Left cardiac atrium (tissue), 4 donors: Measurements from ENCODE around the gene MRPL24. TPM values are rescaled to one million over a fixed set of nuclear protein-coding genes. Genes with fewer than 3 reads are reported as not detected.
A peak's percentile ranks its signal among the peaks of the same experiment; 100 is the strongest.

ENCODE experiments used
- ATAC-seq, 2 donors: fragments of 200-7000 bp; cut with Tn5 transposase; one replicate each; pipeline ENCODE4 v1.9.1; 2020; ENCODE audit warnings: mild to moderate bottlenecking in 2 of 2, moderate library complexity in 2 of 2
- DNase-seq: peaks from one replicate; pipeline ENCODE4 v3.0.0-alpha.2; 2020
- intact Hi-C, 2 donors: fragments of 100-400 bp; cut with DNase I; formaldehyde crosslinking; loops; one replicate each; pipeline versions ENCODE4 v1.14.1 to v1.15.1; 2022 to 2023
- long read RNA-seq: library from polyadenylated mRNA; unstranded; transcript quantifications from one replicate; pipeline ENCODE4 v2.0.0, GENCODE V29; 2021
- total RNA-seq, 2 donors: library from RNA; stranded (reverse); fragmentation: NEBNext Ultra II Directional; extraction: Animal tissue kit (Norgen Biotek cat#: 25700); gene quantifications; one replicate each; pipeline ENCODE4 v1.2.1, GENCODE V29; 2021
- donor health status: DM: no; HTN: yes; CAD: no.
- donor health status: DM: no; HTN: yes; CAD: no; lungs with severe emphysema.
- donor health status: DM: yes; HTN: yes; CAD: no.
- donor health status: Dilated cardiomyopathy.

Gene MRPL24
- 10 to 100 TPM; 62.9 to 74.0 TPM for total RNA-seq
- long read RNA-seq, transcript MRPL24-201 (6 exons, 883 nt): major isoform, 7 of 13 reads
- long read RNA-seq, partial matches to known transcripts: 0 of 13 reads
- long read RNA-seq, other reads (novel, unspliced or antisense): 3 of 13 reads

- peak; percentile 96 for DNase-seq
- peak; percentile 95 for ATAC-seq
- intact Hi-C loops: no loop called here
These were observed at the start of gene MRPL24 for GRCh38 chr1:156740741-156741480. TSS of gene MRPL24 (minus strand) at chr1:156741088. CDS start at chr1:156738704, 2,384 bp downstream.

DNA sequence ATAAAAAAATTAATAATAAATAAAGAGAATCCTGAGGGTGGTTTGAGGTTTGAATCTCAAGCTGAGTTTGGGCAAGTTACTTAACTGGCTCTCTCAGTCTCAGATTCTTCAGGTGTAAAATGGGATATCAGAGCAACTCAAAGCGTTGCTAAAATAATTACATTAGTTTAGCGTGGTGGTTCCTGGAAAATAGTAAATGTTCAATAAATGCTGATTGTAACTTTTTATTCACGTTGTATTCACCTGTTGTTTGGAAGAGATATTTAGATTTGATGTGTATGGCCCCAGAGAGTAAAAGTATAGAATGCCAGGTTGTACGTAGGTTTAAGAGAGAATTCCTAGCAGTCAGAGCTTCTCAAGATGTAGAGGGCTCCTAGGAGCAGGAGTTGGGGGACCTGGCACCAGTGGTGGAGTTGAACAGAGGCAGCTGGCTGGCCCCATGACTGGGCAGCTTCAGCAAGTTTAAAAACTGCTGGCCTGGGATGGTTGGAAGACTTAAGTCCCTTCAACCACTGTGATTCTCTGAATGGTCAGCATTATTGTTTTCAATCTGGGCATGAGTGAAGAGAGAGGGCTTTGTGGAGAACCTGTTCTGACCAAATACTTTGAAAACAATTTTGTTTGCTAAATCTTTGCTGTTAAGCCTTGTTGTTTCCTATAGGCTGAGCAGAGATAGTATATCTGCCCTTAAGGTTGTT is 48.9 kb upstream of the MRPL24 start:
- ATAC-seq: no peak
- DNase-seq: no peak
- intact Hi-C loops: no loop called here

GRCh38 chr1:156788136-156788535 is 47.2 kb upstream of the MRPL24 start:
- DNase-seq (no peak), ATAC-seq (no peak)
- intact Hi-C loops: no loop called here

GRCh38 chr1:156786640-156787039 is 45.8 kb upstream of the MRPL24 start:
- no peak for DNase-seq
- intact Hi-C loops: no loop called here

DNA sequence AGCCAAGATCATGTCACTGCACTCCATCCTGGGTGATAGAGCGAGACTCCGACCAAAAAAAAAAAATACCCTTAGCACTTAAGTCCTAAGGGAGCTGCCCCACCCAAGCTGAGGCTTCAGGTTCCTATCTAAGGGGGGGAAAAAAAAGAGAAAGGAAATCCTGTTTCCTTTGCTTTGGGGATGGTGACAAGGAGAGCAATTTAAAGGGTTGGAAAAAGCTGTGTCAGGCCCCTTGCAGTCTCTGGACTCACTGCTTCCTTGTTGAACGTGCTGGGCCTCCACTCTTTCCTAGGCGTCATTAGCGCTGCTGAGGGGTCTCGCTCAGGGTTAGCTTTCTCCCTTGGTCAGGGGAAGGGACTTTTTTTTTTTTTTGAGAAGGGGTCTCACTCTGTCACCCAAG is 44.6 kb upstream of the MRPL24 start:
- no peak for DNase-seq
- no peak for ATAC-seq
- intact Hi-C loops: no loop called here

More at GRCh38 chr1:156786640-156787039, 45.8 kb upstream of the MRPL24 start:
- no peak for ATAC-seq

DNA sequence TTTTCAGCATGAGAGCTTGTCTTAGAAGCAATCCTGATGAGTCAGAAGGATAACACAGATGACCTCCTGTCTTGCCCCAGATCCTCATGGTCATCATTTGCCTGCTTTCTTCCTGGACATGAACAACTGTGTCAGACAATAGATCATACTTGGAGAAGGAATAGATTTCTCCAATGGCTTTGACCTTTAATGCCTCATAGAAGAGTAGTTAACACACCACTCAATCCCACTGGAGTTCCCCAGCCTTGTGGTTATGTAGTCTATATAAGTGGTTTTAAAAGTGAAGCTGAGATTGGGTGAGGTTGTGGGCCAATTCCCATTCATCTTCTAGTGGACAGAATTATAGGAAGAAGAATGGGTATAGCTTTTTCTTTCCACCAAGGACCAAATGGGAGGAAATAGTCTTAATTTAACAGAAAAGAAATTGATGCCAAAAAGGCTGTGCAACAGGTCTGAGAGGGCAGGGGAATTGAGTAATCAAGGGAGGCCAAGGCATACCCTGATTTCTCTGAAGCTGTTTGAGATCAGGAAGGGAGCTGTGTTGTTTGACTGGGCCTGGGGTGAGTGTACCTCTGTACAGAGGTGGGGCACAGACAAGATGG is 40.8 kb upstream of the MRPL24 start:
- intact Hi-C loops: no loop called here
- peak in 1 of 2 donors; percentile 79 for ATAC-seq
- DNase-seq: no peak

DNA sequence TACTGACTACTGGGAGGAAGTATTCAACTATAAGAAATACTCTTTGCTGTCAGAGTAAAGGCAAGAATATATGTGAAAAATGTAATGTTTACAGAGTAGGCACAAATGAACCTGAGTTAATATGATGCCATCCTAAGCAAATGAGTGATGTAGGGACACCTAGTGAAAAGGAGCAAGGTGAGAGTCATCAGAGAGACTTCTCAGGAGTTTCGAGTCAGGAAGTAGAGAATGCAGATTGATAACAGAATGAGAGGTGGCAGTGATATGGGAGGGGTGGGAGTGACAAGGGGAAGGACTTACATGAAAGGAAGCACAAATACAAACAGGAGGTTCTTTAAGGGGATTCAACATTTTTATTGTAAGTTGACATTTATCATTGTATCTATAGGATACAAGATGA is 36.7 kb upstream of the MRPL24 start:
- intact Hi-C loops: no loop called here
- DNase-seq (no peak), ATAC-seq (no peak)

- ATAC-seq: no peak
- intact Hi-C loops: no loop called here
- no peak for DNase-seq
These were observed 36.1 kb upstream of the MRPL24 start for GRCh38 chr1:156776942-156777341.

- ATAC-seq (no peak), DNase-seq (no peak)
- intact Hi-C loops: no loop called here
These were observed 34.9 kb upstream of the MRPL24 start for GRCh38 chr1:156775799-156776198.

DNA sequence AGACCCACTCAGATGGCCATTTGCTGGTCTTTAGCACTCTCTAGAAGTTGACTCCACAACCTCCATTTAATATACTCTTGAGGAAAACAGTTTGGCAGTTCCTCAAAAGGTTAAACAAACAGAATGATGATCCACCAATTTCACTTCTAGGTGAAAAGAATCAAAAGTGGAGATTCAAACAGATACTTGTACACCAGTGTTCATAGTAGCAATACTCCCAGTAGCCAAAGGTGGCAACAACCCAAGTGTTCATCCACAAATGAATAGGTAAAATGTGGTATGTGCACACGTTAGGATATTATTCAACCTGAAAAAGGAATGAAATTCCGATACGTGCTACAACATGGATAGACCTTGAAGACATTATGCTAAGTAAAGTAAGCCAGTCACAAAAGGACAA is 32.7 kb upstream of the MRPL24 start:
- intact Hi-C loops: no loop called here
- DNase-seq (no peak), ATAC-seq (no peak)

- intact Hi-C loops: no loop called here
- DNase-seq (peak; percentile 56), ATAC-seq (peak; percentile 58 to 63)
These were observed 32.0 kb upstream of the MRPL24 start for GRCh38 chr1:156772728-156773497.

DNA sequence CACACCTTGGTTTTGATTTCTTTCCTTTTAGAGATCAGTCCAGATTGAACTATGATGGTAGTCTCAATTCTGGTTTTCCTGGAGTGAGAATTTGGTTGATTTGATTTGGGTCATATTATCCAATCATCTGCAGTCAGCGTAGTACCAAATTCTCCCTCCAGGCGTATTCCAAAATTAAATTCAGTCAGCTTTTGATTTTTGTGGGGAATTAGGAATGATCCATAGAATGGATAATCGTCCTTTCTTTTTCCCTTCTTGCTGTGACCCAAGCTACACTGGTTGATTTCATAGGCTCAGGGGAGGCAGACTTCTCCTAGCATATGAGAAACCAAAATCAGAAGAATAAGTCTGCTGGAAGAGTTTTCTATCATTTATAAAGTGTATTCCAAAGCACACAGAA is 31.3 kb upstream of the MRPL24 start:
- intact Hi-C loops: no loop called here
- no peak for DNase-seq
- ATAC-seq: no peak

DNA sequence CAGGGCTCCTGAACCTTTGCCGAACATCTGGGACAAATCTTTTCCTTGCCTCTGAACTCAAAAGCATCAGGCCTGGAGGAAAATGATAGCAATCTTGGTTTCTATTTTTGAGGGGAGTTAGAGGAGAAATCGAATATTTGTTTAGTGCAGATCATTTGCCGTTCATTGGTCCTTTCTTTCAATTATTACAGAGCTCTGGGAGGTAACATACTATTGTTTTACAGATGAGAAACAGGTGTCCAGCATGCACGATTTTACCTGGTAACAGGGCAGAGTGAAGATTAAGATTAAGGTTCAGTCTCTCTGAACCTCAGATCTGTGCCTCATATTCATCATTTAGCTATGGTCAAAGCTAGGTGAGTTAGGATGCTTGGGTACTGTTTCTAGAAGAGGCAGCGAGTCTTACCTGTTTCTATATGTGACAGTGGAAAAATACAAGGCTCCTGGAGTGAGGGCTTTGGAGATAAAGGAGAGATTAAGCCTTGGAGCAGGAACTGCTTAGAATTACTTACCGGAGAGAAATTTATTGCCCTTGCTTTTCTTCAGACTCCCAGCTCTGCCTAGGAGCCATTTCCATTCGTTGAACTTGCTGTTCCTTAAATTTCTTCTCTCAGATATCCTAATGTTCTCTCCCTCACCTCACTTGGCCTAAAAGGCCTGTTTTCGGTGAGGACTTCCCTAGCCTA is 27.9 kb upstream of the MRPL24 start:
- intact Hi-C loops: loop anchor here in 1 of 2 donors (5.0 kb wide), 1 partner anchor 41 kb away; the partner anchor contains the start of genes ISG20L2 and METTL25B
- no peak for ATAC-seq
- DNase-seq: no peak

- peak; percentile 6 to 19 for ATAC-seq
- peak; percentile 50 for DNase-seq
- intact Hi-C loops: loop anchor here in 1 of 2 donors (2.0 to 5.0 kb wide), 2 partner anchors 17 to 41 kb away; partner anchors contain the start of genes HDGF, ISG20L2 and METTL25B
These were observed 27.2 kb upstream of the MRPL24 start for GRCh38 chr1:156767879-156768604.

DNA sequence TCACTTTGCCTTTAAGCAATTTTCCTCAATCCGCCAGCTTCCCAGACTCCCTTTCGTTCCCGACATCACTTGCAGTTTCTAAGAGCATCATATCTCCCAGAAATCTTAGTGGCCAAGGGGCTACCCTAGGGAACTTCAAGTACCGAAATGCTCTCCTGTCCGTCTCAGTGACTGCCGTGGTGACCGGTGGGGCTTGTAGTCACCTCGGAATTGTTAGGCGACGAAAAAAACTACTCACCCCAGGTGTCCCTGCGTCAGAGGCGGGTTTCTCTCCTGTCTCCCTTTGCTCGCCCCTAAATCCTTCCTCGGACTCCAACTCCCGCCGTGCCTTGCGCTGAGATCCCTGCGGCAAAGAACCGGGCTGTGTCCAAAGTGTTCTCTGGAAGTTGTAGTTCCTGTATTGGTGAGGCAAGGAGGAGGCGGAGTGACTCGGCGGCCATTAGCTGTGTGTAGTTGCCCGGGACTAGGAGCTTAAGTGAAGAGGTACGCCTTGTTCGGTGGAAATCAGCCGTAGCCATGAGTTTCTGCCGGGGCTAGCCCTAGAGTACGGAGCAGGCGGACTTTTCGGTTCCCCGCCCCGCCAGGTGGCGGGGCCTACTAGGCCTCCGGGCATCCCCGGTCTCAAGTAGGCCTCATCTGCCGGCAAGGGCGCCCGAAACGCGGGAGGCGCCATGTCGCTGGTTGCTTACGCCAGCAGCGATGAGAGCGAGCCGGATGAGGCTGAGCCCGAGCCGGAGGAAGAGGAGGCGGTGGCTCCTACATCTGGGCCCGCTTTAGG is 26.4 kb upstream of the MRPL24 start, which contains the start of gene PRCC:
Gene PRCC (plus strand): TSS at position 435 of the 778 bp plus-strand sequence. CDS start 237 bp downstream, at position 672.
- intact Hi-C loops: loop anchor here in 1 of 2 donors (2.0 to 5.0 kb wide), 2 partner anchors 16 to 40 kb away; partner anchors contain the start of genes HDGF, ISG20L2 and METTL25B
- ATAC-seq (peak; percentile 96 to 97), DNase-seq (peak; percentile 97)

DNA sequence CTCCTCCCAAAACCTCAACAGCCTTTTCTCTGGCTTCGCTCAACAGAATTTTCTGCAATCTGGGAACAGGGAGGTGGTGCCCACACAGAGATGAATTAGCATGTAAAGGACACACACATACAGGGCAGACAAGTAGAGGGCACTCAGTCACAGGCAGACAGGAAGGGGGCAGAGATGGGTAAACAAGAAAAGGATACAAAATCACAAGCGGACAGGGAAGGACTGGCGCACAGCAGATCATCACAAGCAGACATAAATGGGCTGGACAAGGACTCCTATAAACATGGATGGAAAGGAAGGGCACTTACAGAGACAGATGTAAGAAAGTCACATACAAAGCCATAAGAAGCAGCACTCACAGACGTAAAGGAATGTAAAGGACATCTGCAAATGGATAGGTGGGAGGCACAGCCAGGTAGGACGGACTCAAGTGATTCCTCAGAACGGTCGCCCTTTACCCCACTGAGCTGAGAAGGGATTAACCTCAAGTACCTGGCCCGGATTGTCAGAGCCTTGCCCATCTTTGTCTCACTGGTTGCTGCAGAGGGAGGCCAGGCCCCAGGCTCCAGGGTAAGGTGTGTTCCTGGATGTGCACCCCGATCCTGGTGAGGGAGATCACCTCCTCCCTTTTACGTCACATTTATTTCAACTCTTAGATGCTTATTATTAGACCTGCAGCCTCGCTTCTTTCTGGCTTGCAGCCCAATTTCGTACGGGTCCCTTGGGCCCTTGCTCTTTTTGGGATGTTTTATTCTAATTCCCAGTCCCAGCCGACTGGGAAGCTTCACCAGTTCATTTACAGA is 25.6 kb upstream of the MRPL24 start:
- intact Hi-C loops: loop anchor here in 1 of 2 donors (2.0 to 5.0 kb wide), 2 partner anchors 16 to 39 kb away; partner anchors contain the start of genes HDGF, ISG20L2 and METTL25B
- peak; percentile 2 to 21 for ATAC-seq
- no peak for DNase-seq
